Measurements from ENCODE around the gene DHDH.

DNA sequence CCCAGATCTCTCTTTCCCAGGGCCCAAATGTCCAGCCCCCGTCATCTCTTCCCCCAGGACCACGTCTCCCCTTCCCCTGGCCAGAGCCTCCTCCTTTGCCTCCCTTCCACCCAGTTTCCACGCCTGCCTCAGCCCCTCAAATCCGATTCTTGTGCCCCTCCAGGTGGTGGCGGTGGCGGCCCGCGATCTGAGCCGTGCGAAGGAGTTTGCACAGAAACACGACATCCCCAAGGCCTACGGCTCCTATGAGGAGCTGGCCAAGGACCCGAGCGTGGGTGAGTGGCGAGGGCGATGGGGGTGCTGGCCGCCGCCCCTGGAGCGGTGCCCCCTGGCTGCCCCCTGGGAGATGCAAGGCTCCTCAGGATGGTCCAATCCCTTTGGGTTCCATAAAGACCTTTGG, 1.3 kb downstream of the DHDH start:
- TF ChIP-seq, protein P1, sequence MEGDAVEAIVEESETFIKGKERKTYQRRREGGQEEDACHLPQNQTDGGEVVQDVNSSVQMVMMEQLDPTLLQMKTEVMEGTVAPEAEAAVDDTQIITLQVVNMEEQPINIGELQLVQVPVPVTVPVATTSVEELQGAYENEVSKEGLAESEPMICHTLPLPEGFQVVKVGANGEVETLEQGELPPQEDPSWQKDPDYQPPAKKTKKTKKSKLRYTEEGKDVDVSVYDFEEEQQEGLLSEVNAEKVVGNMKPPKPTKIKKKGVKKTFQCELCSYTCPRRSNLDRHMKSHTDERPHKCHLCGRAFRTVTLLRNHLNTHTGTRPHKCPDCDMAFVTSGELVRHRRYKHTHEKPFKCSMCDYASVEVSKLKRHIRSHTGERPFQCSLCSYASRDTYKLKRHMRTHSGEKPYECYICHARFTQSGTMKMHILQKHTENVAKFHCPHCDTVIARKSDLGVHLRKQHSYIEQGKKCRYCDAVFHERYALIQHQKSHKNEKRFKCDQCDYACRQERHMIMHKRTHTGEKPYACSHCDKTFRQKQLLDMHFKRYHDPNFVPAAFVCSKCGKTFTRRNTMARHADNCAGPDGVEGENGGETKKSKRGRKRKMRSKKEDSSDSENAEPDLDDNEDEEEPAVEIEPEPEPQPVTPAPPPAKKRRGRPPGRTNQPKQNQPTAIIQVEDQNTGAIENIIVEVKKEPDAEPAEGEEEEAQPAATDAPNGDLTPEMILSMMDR (conservative IDR thresholded peaks at IDR 0.05), result no peak
- TF ChIP-seq EZH2 (IDR thresholded peaks at IDR 0.05; ENCODE audit: low read depth), result no peak
